ENCODE results near the gene DCTD. TPM values are rescaled to one million over a fixed set of nuclear protein-coding genes. Genes with fewer than 3 reads are reported as not detected.

DCTD gene
- polyA plus RNA-seq, 3 donors, result 121 to 135 (median 127) TPM

DNA sequence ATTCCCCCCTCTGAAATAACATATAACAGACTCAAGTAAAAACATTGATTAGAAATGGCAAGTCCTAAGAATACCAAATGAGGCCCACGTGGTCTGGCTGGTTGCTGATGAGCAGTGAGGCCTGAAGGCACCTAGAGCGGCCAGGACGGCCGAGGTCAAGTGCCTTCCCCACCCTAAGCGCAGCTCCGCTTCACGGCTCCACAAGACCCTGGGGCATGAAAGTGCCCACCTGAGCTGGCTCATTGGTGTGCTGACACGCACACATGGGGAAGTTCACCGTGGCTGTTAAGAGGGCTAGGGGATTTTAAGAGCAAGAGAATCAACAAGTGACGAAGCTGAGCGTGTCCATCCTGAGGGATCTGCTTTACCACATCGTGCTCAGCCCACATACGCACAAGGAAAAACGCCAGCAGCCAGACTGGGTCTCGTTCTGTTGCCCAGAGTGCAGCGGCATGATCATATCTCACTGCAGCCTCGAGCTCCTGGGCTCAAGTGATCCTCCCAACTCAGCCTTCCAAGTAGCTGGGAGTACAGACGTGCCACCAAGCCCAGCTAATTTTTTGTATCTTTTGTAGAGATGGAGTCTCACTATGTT lies 22.4 kb downstream of the DCTD start:
- DNase-seq (ENCODE audit: low read depth in 3 of 3, low spot score in 2 of 3), result no peak

DNA sequence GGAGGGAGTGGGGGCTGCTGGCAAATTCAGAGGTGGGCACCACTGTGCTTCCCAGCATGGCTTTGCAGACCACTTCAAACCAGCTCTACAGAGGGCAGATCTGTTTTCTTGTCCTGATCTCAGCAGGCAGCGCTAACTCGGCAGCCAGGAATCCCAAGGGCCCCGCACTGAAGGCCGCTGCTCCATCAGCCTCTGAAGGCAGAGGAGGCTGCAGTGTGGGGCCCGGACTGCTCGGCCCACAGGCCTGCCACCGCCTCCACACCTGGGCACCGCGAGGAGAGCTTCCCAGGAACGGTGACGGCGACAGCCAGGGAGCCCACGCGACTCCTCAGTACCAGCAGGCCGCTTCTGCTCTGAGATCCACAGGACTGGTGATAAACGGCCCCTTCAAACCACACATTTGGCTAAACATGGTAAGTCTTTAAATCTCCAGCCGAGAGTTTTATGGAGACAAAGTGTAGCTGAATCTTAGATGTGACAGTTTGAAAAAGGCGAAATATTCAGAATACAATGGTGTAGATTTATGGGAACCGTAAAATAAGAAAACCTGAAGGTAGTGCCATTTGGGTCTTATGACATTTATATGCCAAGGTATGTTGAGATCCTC lies 23.6 kb downstream of the DCTD start:
- DNase-seq (ENCODE audit: low read depth in 3 of 3, low spot score in 2 of 3), result no peak

DNA sequence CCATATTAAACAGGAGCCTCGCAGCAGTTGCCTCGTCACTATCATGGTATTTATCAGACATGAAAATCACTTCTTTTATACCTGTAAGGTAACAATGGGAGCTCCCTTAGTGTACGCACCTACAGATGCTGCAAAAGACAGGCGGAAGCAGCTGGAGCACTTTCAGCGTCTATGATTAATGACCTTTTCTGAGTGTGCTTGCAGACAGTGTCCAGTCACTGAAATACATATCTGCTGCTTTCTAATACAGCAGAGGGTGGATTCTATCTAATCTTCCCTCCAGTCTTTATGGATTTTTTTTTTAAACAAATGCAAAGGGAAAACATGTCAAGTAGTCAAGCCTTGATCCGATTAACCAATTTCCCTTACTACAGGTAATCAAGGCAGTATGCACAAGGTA lies 24.1 kb downstream of the DCTD start:
- no peak for DNase-seq (ENCODE audit: low read depth in 3 of 3, low spot score in 2 of 3)

DNA sequence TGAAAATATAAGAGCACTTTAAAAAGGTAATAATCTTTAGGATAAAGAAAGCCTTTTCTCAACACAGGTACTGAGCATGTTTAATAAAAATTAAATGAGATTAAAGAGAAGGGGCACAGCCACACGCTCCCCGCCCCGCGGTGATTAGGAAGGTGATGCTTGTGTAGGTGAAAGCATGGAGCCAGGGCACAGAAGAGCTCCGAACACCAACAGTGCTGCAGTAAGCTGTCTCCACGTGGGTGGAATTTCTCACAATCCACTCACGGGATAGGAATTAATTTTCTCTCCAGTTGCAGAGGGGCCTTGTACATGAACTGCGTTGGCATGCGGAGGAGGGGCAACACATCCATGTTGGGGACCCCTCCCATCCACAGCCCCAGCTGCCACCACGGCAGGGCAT lies 27.0 kb downstream of the DCTD start:
- DNase-seq (ENCODE audit: low read depth in 3 of 3, low spot score in 2 of 3), result no peak

DNA sequence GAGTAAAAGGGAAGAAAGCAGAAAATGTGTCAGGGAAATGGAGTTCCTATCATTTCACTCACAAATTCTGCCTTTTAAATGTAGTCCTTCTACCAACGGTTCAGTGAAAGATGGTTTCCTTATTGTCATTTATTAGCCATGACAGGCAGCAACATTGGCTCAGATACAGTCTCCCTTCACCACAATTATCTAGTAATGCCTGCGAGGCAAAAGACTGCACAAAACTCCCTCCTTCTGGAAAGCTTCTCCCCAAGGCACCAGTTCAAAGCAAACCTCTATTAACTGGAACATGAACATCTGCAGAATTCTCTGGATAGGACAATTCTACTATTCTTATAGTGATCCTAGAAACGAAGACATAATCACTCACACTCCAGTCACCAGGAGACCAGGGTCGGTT lies 28.3 kb downstream of the DCTD start:
- DNase-seq (ENCODE audit: low read depth in 3 of 3, low spot score in 2 of 3), result no peak

DNA sequence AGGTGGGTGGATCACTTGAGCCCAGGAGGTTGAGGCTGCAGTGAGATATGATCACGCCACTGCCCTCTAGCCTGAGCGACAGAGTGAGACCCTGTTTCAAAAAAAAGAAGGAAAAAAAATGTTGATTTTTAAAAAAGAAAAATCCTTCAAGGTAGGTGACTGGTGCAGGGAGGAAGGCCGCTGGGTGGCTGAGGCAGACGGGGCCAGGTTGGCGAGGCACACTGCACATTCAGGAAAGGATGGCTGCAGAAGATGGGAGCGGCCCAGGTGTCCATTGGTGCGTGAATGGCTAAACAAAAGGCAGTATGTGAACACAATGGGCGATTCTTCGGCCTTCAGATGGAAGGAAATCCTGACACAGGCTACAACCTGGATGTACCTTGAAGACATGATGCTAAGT lies 30.4 kb downstream of the DCTD start:
- no peak for DNase-seq (ENCODE audit: low read depth in 3 of 3, low spot score in 2 of 3)

DNA sequence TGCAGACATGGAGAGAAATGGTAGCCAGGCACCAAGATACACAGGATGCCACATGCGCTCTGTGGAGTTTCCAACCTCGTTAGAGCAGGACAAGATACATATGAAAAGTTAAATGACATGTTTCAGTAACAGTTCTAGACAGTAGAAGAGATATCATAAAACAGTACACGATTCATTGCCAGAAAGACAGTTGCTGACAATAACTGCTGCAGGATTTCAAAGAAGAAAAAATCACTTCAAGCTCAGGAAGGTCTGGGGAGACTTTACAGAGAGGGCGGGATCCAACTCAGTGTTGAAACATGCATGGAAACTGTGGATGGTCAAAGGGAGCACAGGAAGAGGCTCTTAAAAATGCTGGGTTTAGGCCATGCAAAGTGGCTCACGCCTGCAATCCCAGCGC lies 31.0 kb downstream of the DCTD start:
- DNase-seq (ENCODE audit: low read depth in 3 of 3, low spot score in 2 of 3), result no peak

DNA sequence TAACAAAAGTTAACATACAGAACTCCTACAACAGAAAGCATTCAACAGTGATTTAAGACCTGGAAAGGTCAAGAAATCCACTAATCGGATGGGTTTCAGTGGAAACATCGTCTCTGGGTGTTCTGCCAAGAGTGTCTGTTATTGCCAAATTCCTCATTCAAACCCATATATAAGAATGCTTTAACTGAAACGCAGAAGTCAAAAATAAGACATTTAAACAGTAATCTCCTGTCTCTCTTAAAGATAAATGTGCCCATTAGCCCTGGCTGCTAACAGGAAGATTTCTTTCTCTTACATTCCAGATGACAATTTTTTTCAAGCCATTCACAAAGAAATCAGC lies 31.5 kb downstream of the DCTD start:
- DNase-seq (ENCODE audit: low read depth in 3 of 3, low spot score in 2 of 3), result no peak

DNA sequence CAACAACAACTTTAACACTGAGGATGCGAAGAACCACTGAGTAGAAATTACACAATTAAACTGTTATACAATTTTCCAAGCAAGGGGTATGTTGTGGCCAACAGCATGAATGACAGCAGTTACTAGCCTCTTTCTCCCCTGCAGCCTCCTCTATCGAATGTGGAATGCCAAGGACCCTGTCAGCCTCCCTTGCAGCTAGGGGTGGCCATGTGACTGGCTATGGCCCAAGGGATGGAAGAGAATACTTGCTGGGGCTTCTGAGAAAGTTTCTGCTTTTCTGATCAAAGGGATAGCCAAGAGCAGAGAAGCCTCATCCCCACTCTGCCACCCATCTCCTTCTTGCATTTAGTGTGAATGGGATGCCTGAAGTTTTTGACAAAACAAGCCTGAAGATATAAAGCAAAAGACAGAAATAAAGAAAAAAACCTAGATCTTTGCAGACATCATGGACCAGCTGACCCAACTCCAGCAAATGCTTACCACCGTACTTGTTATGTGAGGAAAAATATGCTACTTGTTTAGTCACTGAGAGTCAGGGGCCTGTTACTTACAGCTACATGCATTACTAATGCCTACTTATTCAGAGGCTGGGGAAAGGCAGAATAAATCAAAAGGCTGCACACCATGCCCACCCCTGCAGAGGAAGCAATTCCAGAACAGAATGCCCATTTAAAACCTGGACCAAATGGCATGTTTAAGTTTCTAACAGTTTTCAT lies 32.0 kb downstream of the DCTD start:
- DNase-seq (ENCODE audit: low read depth in 3 of 3, low spot score in 2 of 3), result no peak

DNA sequence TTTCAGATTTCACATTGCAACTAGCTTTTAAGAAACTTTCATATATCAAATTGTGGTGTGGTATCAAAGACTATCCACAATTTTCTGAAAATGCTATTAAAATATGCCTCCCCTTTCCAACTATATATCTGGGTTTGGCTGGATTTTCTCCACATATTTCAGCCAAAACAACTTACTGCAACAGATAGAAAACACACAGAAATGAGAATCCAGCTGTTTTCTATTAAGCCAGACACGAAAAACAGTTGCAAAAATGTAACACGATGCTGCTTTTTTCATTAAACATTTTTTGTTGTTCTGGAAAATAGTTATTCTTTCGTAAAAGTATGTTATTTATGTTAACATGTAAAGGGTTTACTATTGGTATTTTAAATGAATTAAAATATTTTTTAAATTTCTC lies 33.1 kb downstream of the DCTD start:
- no peak for DNase-seq (ENCODE audit: low read depth in 3 of 3, low spot score in 2 of 3)

DNA sequence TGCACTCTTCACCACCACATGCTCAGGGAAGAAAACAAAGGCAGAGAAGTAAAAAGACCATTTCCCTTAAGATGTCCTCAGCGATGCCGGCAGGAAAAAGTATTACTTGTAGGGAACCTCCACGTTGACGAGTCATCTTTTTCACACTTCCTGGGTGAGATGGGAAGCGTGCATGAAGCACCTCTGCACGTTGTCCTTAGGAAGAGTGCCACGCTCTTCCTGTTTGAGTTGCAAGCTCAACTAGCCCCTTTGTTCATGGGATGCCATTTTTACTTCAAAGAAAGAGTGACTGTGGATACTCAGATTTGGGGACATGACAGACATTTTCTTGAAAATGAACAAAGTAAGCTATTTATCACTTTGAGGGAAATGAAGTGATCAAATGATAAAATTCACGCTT lies 33.8 kb downstream of the DCTD start:
- no peak for DNase-seq (ENCODE audit: low read depth in 3 of 3, low spot score in 2 of 3)

DNA sequence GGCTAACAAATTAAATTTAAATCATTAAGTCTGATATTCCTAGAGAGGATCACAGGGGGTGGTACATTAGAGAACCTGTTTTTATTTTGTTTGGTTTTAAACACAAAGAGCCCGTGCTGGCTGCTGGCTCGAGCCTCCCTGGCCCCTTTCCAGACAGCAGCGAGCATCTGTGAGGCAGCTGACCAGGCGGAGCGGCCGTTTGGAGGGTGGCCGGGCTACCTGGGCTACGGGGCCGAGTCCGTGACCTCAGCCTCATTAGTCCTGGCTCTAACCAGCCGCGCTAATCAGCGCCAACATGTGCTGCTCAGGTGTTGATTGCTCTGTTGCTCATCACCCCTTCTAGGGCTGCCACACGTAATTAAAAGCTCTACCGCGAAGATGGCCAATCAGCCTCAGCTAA lies 35.3 kb downstream of the DCTD start:
- no peak for DNase-seq (ENCODE audit: low read depth in 3 of 3, low spot score in 2 of 3)

DNA sequence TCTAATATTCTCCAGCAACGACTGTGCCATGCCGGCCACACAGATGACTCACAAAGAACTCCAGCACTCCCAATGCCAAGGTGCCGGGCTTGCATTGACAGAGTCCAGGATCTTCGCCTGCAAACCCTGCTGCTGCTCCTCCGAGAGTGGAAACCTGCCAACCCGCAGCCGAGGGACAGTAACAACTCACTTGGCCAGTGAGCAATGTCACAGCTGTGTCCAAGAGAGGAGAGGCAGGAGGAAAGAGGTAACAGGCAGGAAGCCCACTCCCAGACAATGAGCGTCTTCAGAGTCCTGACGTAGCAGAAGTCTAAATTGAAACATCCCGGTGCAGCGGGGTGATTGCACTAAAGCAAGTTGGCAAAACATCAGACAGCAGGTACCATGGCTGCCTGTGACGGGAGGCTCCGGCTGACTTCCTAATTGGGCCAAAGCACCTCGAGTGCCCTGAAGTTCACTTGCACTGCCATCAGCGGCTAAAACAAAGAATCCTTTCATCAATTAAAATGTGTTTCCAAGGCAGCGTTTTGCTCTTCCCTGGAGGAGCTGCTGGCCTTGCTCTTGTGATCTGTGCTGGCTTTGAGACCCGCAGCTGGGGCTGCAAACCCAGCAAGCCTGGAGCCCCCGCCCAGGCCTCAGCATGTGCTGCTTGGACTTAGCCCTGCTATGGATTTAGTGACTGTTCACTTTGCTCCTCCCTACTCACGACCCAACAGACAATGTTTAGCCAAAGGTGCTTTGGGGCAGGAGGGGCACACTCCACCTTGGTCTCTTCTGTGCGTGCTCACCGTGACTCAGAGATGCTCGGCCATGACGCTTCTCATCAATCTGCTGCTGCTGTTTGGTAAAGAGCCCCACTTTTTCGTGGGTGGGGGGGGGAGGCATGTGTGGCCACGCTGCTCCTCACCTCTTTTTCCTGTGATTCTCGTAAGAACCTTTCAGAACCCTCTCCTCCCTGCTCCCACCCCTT lies 36.5 kb downstream of the DCTD start:
- no peak for DNase-seq (ENCODE audit: low read depth in 3 of 3, low spot score in 2 of 3)

DNA sequence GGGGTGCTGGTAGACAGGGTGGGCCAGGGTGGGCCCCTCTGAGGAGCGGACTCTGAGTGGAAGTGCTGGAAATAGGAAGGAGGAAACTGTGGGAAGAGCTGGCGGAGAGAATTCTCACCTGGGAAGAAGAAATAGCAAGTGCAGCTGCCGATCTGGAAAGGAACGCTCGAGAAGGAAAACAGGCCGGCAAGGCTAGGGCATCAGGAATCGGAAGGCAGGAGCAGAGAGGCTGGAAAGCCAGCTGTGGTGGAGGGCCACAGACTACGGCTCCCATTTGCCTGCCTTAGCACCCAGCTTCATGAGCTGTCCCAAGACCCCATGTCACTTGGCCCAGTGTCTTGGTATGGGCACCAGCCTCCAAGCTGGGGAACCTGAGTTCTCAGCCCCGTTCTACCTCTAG lies 37.3 kb downstream of the DCTD start:
- no peak for DNase-seq (ENCODE audit: low read depth in 3 of 3, low spot score in 2 of 3)

DNA sequence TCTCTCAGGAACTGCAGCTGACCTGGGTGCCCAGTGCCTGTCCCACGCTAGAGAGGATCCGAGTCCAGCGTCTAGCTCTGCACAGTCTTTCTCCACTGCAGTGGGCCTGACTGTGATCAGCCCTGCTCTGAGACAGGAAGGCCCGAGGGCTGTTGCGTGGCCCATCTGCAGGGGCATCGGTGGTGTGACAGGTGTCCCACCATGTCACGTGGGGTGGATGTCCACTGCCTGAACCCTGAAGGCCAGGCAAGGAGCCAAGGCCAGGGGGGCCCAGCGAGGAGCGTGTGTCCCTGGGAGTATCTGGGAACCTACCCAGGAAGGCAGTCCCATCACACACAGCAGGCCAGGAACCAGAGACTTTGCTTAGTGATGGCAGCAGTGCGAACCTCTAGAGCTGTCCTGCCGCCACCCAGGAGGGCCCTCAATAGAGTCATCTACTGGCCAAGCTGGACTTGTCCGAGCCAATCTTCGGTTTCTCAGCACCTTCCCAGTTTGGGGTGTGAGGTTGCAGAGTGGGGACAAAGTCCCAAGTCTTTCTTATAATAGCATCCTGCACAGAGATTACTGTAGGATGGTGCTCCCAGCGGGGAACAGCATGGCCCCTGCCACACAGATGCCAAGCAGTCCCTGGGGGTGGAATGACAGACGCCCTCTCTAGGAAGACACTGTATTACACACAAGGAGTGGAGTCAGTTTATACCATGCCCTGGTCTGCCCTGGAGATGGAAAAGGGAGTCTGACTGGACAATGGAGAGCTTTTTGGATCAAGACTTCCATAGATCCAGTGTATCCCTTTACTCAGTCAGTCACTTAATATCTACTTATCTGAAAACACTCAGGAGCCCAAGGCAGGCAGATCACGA lies 38.3 kb downstream of the DCTD start:
- DNase-seq (ENCODE audit: low read depth in 3 of 3, low spot score in 2 of 3), result no peak

DNA sequence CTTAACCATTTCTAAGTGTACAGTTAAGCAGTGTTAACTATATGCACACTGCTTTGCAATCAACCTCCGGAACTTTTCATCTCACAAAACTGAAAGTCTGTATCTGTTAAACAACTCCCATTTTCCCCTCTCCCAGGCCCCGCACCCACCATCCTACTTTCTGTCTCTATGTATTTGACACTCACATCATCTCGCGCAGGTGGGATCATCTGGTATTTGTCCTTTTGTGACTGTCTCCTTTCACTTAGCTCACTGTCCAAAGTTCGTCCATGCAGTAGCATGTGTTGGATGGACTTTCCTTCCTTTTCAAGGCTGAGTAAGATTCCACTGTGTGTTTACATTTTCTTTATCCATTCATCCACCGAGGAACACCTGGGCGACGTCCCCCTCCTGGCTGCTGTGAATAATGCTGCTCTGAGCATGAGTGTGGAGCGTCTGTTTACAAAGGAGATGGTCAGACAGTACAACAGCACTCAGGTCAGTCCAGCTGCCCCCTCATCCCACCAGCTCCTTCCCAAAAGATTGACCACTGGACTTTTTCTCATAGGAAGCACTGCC lies 39.8 kb downstream of the DCTD start:
- no peak for DNase-seq (ENCODE audit: low read depth in 3 of 3, low spot score in 2 of 3)

DNA sequence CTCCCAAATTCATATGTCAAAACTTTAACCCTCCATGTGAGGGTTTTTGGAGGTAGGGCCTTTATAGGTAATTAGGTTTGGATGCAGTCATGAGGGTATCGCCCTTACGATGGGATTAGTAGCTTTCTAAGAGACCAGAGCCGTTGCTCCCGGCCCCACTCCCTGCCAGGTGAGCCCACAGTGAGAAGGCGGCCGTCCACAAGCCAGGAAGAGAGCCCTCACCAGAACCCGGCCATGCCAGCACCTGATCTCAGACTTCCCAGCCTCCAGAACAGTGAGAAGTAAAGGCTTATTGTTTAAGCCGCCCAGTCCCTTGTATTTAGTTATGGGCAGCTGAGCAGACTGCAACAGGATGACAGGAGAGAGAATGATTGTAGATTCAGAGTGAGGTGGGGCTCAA lies 40.8 kb downstream of the DCTD start:
- no peak for DNase-seq (ENCODE audit: low read depth in 3 of 3, low spot score in 2 of 3)

DNA sequence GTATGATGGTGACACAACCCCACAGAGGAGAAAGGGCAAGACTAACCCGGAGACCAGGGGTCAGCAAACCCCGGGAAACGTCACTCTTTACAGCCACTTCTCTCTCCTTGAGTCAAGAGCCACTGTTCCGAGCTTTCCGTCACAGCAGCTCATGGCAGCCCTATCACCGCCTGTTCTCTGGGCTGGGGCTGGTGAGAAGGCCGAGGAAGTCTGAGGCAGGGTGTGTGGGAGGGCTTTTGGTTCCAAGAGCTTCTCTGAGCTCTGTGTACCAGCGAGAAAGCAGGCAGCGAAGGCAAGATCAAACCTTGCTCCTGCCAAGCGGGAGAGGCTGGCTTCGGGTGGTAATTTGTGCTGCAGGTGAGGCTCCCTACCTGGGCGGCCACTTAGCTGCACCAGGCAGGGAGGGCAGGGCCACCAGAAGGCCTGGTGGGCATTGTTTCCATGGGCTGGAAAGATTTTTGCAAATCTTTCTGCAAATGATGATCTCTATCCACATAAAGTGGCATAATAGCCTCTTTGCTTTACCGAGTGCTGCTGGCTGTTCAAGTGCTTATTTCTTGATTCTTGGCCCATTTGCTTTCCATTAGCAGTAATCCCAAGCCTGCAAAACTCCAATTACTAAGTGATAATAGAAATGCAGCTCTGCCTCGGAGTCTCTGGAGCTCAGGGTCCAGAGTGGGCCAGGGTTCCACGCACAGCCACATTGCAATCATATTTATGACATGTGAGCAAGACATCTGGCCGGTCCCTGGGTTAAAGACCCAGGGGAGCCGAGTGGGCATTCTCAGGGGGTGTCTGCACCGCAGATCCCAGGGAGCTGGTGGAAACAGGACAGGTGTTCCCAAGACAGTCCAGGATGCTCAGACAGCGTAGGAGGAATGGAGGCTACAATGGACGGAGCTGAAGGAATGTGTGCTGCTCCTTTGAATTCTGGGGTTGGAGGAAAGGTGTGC lies 41.5 kb downstream of the DCTD start:
- DNase-seq (ENCODE audit: low read depth in 3 of 3, low spot score in 2 of 3), result no peak

DNA sequence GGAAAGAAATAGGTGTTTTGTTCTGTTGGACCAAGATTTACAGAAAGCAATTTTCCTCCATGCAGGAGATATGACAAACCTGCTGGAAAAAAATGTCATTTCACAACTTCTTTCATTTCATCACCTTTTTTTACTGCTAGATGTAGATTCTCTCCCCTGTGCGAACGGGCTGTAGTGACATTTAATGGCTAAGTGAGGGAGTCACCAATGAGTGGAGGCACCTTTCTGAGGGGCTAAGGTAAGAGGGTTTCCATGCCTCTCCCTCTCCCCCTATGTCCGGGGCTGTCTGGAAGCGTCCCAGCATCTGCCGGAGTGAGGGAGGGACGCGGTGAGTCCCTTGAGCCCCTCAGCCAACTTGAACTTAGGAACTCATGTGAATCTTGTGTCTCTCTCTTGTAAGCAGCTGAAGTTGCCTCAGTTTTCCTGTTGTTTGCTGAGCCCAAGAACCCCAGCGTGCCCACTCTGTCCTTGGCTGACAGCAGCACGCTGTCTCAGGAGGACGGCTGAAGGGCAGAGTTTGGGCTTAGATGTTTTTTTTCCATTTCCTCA lies 42.3 kb downstream of the DCTD start:
- DNase-seq (ENCODE audit: low read depth in 3 of 3, low spot score in 2 of 3), result no peak
